ENCODE data around the gene DSG4.

DNA sequence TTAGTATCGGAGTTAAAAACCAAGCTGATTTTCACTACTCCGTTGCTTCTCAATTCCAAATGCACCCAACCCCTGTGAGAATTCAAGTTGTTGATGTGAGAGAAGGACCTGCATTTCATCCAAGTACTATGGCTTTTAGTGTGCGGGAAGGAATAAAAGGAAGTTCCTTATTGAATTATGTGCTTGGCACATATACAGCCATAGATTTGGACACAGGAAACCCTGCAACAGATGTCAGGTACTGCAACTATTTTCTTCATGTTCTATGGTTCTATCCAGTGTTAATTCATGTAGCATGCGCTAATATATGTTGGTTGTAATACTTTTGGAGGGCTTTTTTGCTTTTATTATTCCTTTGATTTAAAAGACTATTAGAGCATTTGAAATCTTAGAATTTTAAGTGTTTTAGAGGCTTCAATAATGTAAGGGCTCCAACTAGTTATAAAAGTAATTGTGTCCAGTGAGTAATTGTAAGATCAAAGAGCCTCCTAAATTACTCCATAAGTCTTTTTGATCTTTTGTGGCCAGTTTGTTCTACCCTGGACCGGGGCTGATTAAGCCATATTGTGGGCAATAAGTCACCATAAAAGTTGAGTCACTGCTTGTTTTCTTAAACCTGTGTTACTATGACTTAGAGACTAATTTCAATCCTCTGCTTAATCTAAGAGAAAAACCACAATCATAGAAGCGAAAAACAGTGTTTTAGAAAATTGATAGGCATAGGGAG, 22.9 kb downstream of the DSG4 start:
- TF ChIP-seq, protein P1, sequence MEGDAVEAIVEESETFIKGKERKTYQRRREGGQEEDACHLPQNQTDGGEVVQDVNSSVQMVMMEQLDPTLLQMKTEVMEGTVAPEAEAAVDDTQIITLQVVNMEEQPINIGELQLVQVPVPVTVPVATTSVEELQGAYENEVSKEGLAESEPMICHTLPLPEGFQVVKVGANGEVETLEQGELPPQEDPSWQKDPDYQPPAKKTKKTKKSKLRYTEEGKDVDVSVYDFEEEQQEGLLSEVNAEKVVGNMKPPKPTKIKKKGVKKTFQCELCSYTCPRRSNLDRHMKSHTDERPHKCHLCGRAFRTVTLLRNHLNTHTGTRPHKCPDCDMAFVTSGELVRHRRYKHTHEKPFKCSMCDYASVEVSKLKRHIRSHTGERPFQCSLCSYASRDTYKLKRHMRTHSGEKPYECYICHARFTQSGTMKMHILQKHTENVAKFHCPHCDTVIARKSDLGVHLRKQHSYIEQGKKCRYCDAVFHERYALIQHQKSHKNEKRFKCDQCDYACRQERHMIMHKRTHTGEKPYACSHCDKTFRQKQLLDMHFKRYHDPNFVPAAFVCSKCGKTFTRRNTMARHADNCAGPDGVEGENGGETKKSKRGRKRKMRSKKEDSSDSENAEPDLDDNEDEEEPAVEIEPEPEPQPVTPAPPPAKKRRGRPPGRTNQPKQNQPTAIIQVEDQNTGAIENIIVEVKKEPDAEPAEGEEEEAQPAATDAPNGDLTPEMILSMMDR (conservative IDR thresholded peaks at IDR 0.05 in 1 of 2, IDR thresholded peaks at IDR 0.05 in 1 of 2; ENCODE audit: extremely low read depth in 1 of 2, insufficient read depth in 1 of 2, low read depth in 1 of 2, low read length in 2 of 2) = no peak
- no peak for TF ChIP-seq EZH2 (IDR thresholded peaks at IDR 0.05; ENCODE audit: borderline replicate concordance, low read length)

All from mammary epithelial cell (primary cell).